ENCODE results near the gene RCOR1. TPM values are rescaled to one million over a fixed set of nuclear protein-coding genes. Genes with fewer than 3 reads are reported as not detected.
A peak's percentile ranks its signal among the peaks of the same experiment; 100 is the strongest.

RCOR1 gene
- total RNA-seq, 1 experiment from 2014 or later = 33.6 TPM

GRCh38 chr14:102601378-102601925 is 9.0 kb downstream of the RCOR1 start:
- Mint-ChIP-seq H3K36me3 (ENCODE audit: insufficient read depth, unreplicated experiment) (peaks cover 28% of the 10 kb centered on the region), H3K4me1 (ENCODE audit: low read depth, unreplicated experiment) (peaks cover 13% of the 10 kb centered on the region), H3K27me3 (ENCODE audit: insufficient read depth, unreplicated experiment) (no peaks in the 10 kb centered on the region), H3K9me3 (ENCODE audit: unreplicated experiment) (no peaks in the 10 kb centered on the region), H3K4me3 (ENCODE audit: unreplicated experiment) (no peak overlapping the region), H3K27ac (ENCODE audit: unreplicated experiment) (no peak overlapping the region)
- CTCF ChIA-PET = interaction anchor here (0.6 kb wide), 1 partner anchor 97 kb away, joined by 3 read pairs; no protein-coding TSS in a partner anchor
- POLR2A ChIA-PET = no interaction called here
- no peaks in the 10 kb centered on the region for H3K36me3 ChIP-seq (ENCODE audit: control insufficient read depth, insufficient read depth, low read length)
- intact Hi-C loops (cut with micrococcal nuclease; ENCODE audit: unreplicated experiment) = no loop called here
- TF ChIP-seq CTCF (IDR thresholded peaks at IDR 0.05; ENCODE audit: insufficient read depth in 1 of 2, low read depth in 1 of 2, low read length in 1 of 2, severe bottlenecking in 1 of 2, unreplicated experiment in 1 of 2) = no peak
- H3K4me3 ChIP-seq (ENCODE audit: low read depth, low read length) = no peak overlapping the region
- peaks cover 9% of the 10 kb centered on the region; the same call in 1 of the 2 replicates for H3K4me1 ChIP-seq
- peak in 1 of 2 experiments; percentile 43 for DNase-seq
- BruUV-seq (replicated peaks) = no TSS peak
- H3K27me3 ChIP-seq (replicated peaks; ENCODE audit: control insufficient read depth, insufficient read depth, low read length) = no peaks in the 10 kb centered on the region
- H3K9me3 ChIP-seq = no peaks in the 10 kb centered on the region

- H3K27me3 Mint-ChIP-seq (ENCODE audit: insufficient read depth, unreplicated experiment) = no peaks in the 10 kb centered on the region
- peaks cover 9% of the 10 kb centered on the region; the same call in 1 of the 2 replicates for H3K4me1 ChIP-seq
- BruUV-seq (replicated peaks) = no TSS peak
- intact Hi-C loops (cut with micrococcal nuclease; ENCODE audit: unreplicated experiment) = no loop called here
- H3K9me3 ChIP-seq = no peaks in the 10 kb centered on the region
- no peak overlapping the region for H3K4me3 Mint-ChIP-seq (ENCODE audit: unreplicated experiment)
- no peak for DNase-seq
- no peak for TF ChIP-seq CTCF (IDR thresholded peaks at IDR 0.05; ENCODE audit: insufficient read depth in 1 of 2, low read depth in 1 of 2, low read length in 1 of 2, severe bottlenecking in 1 of 2, unreplicated experiment in 1 of 2)
- no peak overlapping the region for H3K27ac Mint-ChIP-seq (ENCODE audit: unreplicated experiment)
- H3K4me3 ChIP-seq (ENCODE audit: low read depth, low read length) = no peak overlapping the region
- POLR2A ChIA-PET = no interaction called here
- H3K4me1 Mint-ChIP-seq (ENCODE audit: low read depth, unreplicated experiment) = peaks cover 13% of the 10 kb centered on the region
- no peaks in the 10 kb centered on the region for H3K9me3 Mint-ChIP-seq (ENCODE audit: unreplicated experiment)
- peaks cover 20% of the 10 kb centered on the region for H3K36me3 Mint-ChIP-seq (ENCODE audit: insufficient read depth, unreplicated experiment)
- H3K27me3 ChIP-seq (replicated peaks; ENCODE audit: control insufficient read depth, insufficient read depth, low read length) = no peaks in the 10 kb centered on the region
- no peaks in the 10 kb centered on the region for H3K36me3 ChIP-seq (ENCODE audit: control insufficient read depth, insufficient read depth, low read length)
- CTCF ChIA-PET = no interaction called here
Observed at GRCh38 chr14:102602421-102603292, 10.2 kb downstream of the RCOR1 start.

GRCh38 chr14:102603293-102603907 is 11.0 kb downstream of the RCOR1 start:
- H3K27ac Mint-ChIP-seq (ENCODE audit: unreplicated experiment) = no peak overlapping the region

More at GRCh38 chr14:102603293-102603907, 11.0 kb downstream of the RCOR1 start:
- intact Hi-C loops (cut with micrococcal nuclease; ENCODE audit: unreplicated experiment) = no loop called here
- no TSS peak for BruUV-seq (replicated peaks)
- Histone ChIP-seq H3K4me3 (ENCODE audit: low read depth, low read length) (no peak overlapping the region), H3K4me1 (peaks cover 9% of the 10 kb centered on the region; the same call in 1 of the 2 replicates), H3K36me3 (ENCODE audit: control insufficient read depth, insufficient read depth, low read length) (no peaks in the 10 kb centered on the region), H3K27me3 (replicated peaks; ENCODE audit: control insufficient read depth, insufficient read depth, low read length) (no peaks in the 10 kb centered on the region), H3K9me3 (no peaks in the 10 kb centered on the region)
- no peaks in the 10 kb centered on the region for H3K9me3 Mint-ChIP-seq (ENCODE audit: unreplicated experiment)
- H3K4me3 Mint-ChIP-seq (ENCODE audit: unreplicated experiment) = no peak overlapping the region
- no peak for DNase-seq
- TF ChIP-seq CTCF (IDR thresholded peaks at IDR 0.05; ENCODE audit: insufficient read depth in 1 of 2, low read depth in 1 of 2, low read length in 1 of 2, severe bottlenecking in 1 of 2, unreplicated experiment in 1 of 2) = no peak
- H3K4me1 Mint-ChIP-seq (ENCODE audit: low read depth, unreplicated experiment) = peaks cover 13% of the 10 kb centered on the region
- no peaks in the 10 kb centered on the region for H3K27me3 Mint-ChIP-seq (ENCODE audit: insufficient read depth, unreplicated experiment)
- CTCF ChIA-PET = no interaction called here
- peaks cover 14% of the 10 kb centered on the region for H3K36me3 Mint-ChIP-seq (ENCODE audit: insufficient read depth, unreplicated experiment)
- POLR2A ChIA-PET = no interaction called here
